ENCODE data around the gene ECE2.
"Not testable (repeated sequence)": the region's sequence is repeated elsewhere in the genome, so short reads cannot be mapped to it uniquely, and the experiment has no call there.

The ECE2 gene

DNA sequence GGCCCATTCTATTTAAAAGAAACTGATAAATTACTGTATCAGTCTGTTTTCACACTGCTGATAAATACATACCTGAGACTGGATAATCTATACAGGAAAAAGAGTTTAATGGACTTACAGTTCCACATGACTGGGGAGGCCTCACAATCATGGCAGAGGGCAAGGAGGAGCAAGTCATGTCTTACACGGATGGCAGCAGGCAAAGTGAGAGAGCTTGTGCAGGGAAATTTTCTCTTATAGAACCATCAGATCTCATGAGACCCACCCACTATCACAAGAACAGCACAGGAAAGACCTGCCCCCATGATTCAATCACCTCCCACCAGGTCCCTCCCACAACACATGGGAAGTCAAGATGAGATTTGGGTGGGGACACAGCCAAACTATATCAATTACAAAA, 8.6 kb upstream of the ECE2 start:
- DNase-seq: not testable (repeated sequence)

DNA sequence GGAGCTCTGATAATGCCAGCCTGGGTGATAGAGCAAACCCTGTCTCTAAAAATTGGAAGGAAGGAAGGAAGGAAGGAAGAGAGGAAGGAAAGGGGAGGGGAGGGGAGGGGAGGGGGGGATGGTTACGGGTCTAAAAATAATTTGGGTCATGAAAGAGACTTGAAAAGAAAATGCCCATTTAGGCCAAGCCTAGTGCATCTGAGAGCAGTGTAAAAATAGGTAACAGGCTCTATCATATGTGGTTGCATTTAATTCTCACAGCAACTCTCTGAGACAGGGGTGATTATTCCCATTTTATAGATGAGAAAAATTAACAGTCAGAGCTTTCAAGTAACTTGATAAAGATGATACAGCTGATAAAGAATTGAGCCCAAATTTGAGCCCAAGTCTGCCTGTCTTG, 3.6 kb upstream of the ECE2 start:
- no peak for DNase-seq

DNA sequence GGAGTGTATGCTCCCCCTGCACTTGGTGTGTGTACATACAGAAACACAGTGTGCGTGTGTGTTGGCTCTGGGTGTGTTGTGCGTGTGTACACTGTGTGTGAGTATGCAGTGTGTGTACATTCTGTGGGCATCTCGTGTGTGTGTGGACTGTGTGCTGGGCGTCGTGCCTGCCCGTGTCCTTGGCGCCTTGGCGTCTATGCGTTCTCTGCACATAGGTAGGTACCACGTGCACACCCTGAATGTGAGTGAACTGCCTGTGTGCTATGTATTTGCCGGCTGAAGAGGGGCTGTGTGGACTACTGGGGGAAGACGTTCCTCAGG, 481 bp upstream of the ECE2 start:
- DNase-seq: no peak

DNA sequence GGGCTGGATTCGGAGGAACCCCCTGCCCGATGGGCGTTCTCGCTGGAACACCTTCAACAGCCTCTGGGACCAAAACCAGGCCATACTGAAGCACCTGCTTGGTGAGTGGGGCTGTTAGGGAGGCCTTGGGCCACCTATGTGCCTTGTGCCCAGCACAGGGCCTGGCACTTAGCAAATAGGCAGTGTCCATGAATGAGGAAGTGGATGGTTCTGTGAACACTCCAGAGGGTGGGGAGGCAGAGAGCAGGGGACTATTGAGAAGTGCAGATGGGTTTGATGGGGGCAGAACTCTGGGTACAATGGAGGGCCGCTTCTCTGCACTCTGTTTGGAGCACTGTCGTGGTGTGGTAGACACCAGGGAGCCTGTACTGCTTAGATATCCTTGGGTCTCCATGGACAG, 1.5 kb downstream of the ECE2 start:
- DNase-seq: no peak

DNA sequence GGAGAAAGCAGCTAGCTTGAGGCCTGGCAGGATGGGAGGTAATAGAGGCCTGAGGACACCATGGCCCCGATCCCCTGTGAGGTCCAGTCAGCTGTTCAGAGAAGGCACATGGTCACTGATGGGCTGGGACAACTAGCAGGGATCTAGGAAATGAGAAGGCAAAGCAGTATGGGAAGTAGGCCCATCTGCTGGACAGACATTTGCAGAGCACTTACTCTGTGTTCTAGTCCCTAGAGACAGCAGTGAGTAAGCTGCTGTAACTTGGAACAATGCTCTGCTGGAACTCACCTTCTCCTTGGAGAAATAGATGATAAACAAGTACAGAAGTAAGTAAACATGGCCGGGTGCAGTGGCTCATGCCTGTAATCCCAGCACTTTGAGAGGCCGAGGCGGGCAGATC, 7.1 kb downstream of the ECE2 start:
- DNase-seq: no peak

DNA sequence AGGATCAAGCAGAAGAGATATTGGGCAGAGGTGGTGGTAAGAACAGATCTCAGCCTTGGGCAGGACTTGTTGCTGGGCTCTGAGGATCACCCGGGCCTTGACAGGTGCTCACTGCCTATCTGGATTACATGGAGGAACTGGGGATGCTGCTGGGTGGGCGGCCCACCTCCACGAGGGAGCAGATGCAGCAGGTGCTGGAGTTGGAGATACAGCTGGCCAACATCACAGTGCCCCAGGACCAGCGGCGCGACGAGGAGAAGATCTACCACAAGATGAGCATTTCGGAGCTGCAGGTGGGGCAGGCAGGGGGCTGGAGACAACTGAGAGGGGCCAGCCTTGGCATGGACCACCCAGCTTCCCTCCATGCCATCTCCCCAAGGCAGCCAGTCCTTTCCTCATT, 7.9 kb downstream of the ECE2 start:
- DNase-seq: no peak

DNA sequence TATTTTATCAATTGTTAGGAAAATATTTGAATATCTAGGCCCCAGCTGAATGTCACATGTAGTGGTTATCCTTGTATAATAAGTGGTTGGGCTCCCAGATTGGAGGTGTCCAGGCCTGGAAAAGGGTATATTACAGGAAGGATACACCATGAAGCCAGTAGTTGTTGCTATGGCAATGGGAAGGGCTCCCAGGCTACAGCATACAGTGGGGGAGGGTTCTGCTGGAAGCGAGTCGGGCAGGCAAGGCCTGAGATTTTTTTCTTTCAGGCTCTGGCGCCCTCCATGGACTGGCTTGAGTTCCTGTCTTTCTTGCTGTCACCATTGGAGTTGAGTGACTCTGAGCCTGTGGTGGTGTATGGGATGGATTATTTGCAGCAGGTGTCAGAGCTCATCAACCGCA, 8.9 kb downstream of the ECE2 start:
- DNase-seq: peak in 1 of 5 experiments; percentile 41

DNA sequence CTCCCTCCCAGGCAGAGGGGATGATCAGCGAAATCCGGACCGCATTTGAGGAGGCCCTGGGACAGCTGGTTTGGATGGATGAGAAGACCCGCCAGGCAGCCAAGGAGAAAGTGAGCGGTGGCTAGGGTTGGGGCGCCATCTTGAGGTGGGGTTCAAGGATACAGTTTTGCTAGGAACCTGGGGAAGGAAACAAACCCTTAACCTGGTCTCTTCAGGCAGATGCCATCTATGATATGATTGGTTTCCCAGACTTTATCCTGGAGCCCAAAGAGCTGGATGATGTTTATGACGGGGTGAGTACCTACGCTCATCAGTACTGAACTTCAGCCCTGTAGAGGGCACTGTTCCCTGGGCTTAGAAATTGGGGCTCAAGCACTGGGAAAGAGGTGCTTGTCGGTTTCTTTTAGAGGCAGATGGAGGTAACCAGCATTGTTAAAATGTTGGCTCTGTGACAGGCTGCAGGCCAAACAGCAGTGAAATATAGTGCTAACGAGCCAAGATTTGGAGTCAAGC, 13.7 kb downstream of the ECE2 start:
- DNase-seq: peak in 4 of 5 experiments; percentile 16 to 60 (median 45)

DNA sequence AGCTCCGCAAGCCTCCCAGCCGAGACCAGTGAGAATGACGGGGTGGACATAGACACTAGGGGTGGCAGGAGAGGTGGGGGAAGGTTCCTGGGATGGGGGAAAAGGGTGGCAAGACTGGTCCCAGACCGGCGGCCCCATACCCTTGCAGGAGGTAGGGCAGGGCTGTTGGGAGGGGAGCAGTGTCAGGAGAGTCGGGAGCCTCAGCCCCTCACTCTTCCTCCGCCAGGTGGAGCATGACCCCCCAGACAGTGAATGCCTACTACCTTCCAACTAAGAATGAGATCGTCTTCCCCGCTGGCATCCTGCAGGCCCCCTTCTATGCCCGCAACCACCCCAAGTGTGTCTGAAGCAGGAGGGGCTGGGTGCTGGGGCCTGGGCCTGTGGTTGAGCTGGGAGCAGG, 14.5 kb downstream of the ECE2 start:
- no peak for DNase-seq

DNA sequence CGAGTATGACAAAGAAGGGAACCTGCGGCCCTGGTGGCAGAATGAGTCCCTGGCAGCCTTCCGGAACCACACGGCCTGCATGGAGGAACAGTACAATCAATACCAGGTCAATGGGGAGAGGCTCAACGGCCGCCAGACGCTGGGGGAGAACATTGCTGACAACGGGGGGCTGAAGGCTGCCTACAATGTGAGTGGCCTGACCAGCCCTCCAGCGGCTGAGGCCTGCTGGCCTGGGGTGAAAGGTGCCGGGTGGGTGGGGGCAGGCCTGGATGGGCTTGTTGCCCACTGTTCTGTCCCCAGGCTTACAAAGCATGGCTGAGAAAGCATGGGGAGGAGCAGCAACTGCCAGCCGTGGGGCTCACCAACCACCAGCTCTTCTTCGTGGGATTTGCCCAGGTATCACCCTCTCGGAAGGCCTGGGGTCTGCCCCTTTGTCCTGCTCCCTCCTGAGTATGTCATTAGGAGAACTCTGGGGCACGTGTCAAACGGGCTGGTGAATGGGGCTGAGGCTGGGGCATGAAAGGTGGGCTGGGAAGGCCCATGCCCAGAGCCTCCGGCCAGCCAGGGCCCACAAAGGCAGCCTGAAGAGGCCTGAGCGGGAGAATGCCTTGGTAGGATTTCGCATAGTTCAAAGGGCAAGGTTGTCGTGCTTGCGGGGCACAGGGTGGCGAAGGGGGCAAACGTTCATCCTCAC, 15.4 kb downstream of the ECE2 start:
- DNase-seq: no peak

DNA sequence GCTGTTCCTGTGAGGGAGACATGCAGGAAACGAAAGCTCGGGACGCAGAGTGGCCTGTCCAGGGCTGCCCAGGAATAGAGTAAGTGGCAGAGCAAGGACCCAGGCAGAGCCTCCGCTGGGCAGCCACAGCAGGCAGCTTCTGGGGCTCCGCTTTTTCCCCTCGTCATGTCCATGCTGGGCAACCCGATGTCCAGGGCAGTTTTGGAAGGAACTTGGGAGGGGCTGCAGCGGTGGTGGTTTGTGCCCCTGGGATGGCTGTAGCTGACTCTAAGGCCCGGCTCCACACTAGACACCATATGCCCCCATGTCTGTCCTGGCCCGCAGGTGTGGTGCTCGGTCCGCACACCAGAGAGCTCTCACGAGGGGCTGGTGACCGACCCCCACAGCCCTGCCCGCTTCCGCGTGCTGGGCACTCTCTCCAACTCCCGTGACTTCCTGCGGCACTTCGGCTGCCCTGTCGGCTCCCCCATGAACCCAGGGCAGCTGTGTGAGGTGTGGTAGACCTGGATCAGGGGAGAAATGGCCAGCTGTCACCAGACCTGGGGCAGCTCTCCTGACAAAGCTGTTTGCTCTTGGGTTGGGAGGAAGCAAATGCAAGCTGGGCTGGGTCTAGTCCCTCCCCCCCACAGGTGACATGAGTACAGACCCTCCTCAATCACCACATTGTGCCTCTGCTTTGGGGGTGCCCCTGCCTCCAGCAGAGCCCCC, 16.1 kb downstream of the ECE2 start:
- no peak for DNase-seq

DNA sequence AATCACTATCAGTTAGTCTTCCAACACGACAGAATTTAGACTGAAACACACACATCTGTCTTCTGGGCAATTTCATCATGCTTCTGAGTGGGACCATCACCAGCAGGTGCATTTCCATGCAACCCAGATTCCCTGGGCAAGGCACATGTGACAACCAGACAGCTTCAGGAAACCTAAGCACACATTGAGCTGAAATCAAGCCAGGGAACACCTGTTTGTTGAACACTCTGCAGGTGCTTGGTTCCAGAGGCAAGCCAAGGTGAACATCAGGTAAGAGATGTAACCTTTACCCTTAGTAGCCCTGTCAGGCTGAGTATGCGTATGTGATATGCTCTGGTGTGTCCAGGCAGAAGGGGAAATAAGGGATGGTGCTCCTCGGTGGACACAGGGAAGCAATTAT, 19.9 kb downstream of the ECE2 start:
- no peak for DNase-seq

DNA sequence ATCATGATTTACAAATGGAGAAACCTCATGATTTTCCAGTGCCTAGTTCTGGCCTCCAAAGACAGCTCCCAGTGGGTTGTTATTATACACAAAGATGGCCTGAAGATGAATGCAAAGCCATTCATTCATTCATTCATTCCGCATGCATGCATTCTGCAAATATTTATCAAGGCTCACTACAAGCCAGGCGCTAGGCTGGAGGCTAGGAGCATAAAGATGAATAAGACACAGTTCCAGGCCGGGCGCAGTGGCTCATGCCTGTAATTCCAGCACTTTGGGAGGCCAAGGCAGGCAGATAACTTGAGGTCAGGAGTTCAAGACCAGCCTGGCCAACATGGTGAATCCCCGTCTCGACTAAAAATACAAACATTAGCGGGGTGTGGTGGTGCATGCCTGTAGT, 20.8 kb downstream of the ECE2 start:
- no peak for DNase-seq

DNA sequence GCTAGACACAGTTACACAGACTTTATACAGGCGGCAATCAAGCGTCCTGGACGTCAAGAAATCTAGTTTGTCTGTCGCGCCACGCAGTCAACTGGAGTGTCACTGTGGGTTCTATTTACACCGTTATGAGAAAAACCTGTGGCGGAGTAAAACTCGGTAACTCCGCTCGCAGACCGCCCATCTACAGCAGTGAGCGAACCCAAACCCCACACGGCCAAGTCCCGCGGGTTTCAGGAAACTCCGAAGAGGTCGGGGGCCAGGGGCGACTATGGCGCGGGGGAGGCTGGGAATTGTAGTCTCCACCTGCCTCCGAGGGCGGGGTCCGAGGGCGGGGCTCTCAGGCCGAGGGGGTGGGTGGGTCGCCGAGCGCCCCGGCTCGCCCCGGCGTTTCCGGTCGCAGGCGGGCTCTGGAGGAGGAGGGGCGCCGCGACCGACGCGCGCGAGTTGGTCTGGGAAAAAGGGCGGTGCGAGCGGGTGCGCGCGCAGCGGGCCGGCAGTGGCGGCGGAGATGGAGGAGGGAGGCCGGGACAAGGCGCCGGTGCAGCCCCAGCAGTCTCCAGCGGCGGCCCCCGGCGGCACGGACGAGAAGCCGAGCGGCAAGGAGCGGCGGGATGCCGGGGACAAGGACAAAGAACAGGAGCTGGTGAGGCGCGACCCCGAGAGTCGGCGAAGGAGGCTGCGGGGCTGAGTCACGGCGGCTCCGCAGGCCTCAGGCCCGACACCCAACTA, 23.1 kb downstream of the ECE2 start, which contains the start of gene PSMD2:
TSS of gene PSMD2 (plus strand) at position 483 of the 729 bp plus-strand sequence. CDS start at position 509, 26 bp downstream.
- DNase-seq: peak; percentile 95 to 98 (median 97)

DNA sequence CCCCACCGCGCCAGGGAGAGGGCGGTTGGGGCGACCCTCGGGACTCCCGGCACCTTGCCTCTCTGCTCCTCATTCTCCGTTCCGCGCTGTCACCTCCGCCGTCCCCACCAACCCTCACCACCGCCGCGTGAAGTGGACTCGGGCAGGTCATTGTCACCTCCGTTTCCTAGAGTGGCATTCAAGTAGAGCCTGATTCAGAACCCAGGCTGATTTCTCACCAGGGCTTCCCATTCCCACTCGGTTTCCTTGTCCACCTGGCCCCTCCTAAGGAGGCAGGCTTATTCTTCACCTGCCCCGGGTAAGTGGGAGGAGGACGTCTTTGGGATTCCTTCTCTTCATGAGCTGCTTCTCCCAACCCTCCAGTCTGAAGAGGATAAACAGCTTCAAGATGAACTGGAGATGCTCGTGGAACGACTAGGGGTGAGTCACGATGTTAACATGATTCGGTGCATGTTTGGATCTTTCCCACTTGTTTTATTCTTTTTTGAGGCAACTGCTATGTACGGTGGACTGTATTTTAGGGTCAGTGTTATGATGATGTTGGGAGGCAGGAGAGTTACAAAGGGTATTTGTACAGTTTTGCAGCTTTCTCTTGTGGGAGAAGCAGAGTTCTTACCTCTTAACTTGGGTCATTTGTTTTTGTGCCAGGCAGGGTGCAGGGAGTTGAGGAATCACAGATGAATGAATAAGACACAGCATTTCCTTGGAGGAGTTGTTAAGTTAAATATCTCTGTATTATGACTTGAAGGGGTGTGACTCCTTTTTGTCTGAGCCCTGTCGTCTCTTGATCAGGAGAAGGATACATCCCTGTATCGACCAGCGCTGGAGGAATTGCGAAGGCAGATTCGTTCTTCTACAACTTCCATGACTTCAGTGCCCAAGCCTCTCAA, 23.9 kb downstream of the ECE2 start:
- no peak for DNase-seq

DNA sequence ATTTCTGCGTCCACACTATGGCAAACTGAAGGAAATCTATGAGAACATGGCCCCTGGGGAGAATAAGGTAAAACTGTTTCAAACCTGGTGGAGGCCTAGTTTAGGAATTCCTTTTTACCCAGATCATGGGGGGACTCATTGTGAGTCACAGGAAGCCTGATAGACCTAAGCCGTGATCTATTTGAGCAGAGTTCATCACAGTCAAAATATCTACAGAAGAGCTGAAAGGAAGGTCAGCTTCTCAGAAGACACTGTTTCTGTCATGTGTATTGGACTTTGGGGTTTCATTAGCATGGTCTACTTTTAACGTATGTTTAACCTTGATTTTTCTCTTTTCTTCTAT, 24.5 kb downstream of the ECE2 start:
- no peak for DNase-seq

DNA sequence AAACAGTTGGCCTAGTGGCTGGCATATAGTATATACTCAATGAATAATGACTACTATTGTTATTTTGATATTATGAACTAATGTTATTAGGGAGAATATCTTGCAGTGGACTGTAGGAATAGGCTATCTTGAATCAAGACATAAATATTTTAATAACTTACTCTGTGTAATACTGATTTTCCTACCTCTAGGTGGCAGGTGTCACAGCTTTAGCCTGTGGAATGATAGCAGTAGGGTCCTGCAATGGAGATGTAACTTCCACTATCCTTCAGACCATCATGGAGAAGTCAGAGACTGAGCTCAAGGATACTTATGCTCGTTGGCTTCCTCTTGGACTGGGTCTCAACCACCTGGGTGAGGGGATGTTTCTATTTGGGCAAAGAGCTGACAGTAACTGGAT, 29.8 kb downstream of the ECE2 start:
- DNase-seq: peak in 1 of 5 experiments; percentile 11

DNA sequence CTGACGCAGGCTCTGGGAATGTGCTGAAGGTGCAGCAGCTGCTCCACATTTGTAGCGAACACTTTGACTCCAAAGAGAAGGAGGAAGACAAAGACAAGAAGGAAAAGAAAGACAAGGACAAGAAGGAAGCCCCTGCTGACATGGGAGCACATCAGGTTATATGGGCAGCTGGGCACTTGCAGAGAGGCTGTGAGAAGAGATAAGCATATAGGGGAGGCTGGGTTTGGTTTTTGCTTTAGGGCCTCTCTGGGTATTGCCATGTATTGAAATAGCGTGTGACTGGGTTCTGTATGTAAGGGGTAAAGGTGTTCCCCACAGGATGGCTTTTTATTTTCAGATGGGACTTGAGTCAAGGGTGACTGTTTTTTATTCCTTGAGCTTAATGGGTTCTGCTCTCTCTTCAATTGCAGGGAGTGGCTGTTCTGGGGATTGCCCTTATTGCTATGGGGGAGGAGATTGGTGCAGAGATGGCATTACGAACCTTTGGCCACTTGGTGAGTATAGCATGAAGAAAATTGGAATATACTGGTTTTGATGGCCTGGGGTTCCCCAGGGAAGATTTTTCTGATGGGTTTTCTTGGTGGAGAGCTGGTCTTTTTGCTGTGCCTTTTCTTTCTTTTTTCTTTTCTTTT, 30.6 kb downstream of the ECE2 start:
- no peak for DNase-seq

DNA sequence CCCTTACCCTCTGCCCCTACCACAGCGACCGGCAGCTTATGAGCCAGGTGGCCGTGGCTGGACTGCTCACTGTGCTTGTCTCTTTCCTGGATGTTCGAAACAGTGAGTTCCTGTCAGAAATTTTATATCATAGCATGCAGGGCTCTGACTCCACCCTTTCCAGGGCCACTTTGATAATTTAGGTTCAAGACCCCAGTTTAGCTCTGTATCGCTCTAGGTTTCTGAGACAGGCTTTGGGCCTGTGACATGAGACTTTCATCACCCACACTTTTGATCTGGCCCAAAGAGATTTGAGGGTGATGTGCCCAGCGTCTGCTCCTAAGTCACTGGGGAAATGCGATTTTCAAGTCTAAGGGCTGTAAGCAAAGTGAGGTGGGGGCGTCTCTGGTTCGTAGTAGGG, 32.1 kb downstream of the ECE2 start:
- DNase-seq: no peak

DNA sequence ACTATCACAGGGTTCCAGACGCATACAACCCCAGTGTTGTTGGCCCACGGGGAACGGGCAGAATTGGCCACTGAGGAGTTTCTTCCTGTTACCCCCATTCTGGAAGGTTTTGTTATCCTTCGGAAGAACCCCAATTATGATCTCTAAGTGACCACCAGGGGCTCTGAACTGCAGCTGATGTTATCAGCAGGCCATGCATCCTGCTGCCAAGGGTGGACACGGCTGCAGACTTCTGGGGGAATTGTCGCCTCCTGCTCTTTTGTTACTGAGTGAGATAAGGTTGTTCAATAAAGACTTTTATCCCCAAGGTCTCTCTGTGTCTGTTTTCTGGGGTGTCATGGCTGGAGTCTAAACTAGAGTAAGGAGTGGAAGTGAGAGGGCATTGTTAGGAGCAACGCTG, 32.9 kb downstream of the ECE2 start:
- no peak for DNase-seq

DNA sequence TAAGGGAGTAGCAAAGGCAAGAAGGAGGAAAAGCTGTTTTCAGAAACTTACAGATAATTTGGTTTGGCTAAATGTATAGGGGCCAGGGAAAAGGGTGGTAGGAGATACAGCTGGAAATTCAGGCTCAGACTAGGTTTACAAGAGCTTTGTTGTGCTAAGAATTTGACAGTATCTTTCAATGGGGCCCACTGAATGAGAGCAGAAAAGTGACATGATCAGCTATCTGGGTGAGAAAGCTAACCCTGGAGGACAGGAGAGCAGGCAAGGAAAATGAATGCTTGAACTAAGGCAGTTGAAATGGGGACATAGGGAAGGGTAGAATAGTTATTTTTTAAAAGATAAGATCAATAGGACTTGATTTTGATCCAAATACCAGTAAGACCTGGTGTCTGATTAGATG, 35.8 kb downstream of the ECE2 start:
- DNase-seq: no peak

DNA sequence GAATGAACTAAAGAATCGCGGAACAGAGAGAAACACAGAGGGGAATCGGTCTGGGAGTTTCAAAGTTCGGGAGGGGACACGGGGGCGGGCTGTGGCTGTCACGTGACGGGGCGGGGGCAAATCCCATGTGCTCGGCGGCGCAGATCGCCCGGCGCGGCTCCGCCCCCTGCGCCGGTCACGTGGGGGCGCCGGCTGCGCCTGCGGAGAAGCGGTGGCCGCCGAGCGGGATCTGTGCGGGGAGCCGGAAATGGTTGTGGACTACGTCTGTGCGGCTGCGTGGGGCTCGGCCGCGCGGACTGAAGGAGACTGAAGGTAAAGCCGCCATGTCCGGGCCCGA, 38.5 kb downstream of the ECE2 start, which contains the start of gene EIF4G1:
TSS of gene EIF4G1 (plus strand) at position 244 of the 337 bp plus-strand sequence. CDS start 1,191 bp downstream, outside the sequence.
- DNase-seq: peak; percentile 86 to 96 (median 89)

Measured in T-helper 2 cell (primary cell).